VCaP (cell line): Measurements from ENCODE around the gene GAB1.
A peak's percentile ranks its signal among the peaks of the same experiment; 100 is the strongest.

Source experiments
- H3K27ac ChIP-seq: fragments of 450-650 bp; 2 replicates; pipeline ENCODE4 v1.5.1; 2017
- CTCF ChIP-seq: fragments of 450-650 bp; conservative IDR thresholded peaks from 2 replicates; pipeline ENCODE4 v1.5.1; 2017; ENCODE audit warnings: mild to moderate bottlenecking, moderate library complexity

GAB1 gene

GRCh38 chr4:143399113-143399949 lies 62.7 kb downstream of the GAB1 start:
- TF ChIP-seq CTCF: peak; percentile 73
- no peak overlapping the region for H3K27ac ChIP-seq

DNA sequence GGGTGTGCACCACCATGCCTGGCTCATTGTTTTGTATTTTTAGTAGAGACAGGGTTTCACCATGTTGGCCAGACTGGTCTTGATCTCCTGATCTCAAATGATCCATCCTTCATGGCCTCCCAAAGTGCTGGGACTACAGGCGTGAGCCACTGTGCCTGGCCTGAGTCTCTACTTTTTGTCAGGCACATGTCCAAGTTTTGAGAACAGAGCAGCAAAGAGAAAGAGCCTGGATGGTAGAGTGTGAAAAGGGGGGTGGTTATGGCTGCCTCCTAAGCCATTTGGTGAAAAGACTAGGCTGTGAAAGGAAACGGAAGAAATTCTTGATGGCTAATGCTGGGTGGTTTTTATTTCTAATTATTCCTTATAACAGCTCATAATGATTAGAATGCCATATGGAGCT lies 63.4 kb downstream of the GAB1 start:
- TF ChIP-seq CTCF: no peak
- no peak overlapping the region for H3K27ac ChIP-seq

DNA sequence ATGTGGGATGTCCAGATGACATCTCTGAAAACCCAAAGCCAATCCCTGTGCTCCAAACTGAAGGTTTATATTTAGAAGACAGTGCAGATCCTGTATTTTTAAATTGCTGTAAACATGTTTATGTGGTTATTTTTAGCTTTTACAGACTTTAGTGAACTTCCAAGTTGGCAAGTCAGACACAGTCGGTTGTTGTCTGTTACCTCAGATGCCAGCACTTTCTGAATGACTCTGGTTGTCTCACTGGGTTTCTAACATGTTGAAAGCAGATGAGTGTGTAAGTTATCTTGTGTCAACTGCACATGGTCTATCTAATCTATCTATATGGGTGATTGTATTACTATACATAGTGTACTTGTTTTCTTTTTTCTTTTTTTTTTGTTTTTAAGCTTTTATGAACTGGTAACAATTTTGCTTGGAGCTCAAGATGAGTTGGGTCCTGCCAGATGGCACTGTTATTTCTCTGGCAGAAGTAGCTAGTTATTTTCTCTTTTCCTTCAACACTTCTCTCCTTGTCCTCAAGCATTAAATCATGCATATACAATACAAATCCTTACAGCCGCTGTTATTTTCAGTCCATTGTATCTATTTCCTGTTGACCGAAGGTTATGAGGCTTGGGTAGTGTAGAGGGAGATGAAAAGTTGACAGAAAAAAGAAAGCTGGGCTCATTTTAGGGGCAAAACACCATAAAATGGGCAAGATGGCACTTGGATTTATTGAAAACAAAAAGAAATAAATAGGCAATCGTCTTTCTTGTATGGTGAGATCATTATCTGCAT lies 66.3 kb downstream of the GAB1 start:
- no peak overlapping the region for H3K27ac ChIP-seq

GRCh38 chr4:143403553-143403820 lies 66.8 kb downstream of the GAB1 start:
- TF ChIP-seq CTCF: no peak
- no peak overlapping the region for H3K27ac ChIP-seq

More for the DNA sequence above, 66.3 kb downstream of the GAB1 start:
- no peak for TF ChIP-seq CTCF

DNA sequence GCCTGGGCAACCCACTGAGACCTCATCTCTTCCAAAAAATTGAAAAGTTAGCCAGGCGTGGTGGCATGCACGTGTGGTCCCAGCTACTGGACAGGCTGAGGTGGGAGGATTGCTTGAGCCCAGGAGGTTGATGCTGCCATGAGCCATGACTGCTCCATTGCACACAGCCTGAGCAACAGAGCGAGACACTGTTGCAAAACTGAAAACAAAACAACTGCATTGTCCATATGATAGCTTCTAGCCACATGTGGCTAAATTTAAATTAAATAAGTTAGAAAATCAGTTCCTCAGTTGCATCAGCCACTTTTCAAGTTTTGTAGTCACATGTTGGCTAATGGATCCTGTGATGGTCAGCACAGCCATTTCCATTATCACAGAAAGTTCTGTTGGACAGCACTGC lies 67.9 kb downstream of the GAB1 start:
- H3K27ac ChIP-seq: no peak overlapping the region
- TF ChIP-seq CTCF: no peak

DNA sequence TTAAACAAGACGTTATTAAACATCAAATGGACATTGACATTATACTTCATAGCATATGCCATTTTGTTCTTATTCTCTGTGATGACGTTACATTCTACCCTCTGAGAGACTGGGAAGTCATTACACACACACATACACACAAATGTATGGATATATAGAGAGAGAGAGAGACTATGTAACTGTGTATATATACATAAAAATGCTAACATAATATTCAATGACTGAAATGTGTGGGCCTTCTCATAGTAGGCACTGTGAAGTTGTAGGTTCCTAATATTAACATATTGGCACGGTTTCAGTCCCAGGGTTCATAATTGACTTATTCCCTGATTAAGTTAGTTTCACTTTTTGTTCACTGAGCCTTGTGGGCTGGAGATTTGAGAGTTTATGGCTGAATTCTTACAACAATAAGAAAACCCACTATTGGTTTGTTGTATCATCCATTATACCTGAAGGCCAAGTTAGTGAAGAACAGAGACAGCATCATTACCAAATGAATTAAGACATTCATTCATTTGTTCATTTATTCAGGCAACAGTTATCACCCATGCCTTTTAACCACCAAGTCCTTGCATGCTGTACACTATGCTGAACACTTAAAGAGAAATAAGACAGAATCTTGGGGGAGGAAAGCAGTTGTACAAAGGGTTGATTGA lies 68.5 kb downstream of the GAB1 start:
- TF ChIP-seq CTCF: no peak
- H3K27ac ChIP-seq: no peak overlapping the region

- H3K27ac ChIP-seq: no peak overlapping the region
- TF ChIP-seq CTCF: no peak
Observed at GRCh38 chr4:143406523-143406922, 69.8 kb downstream of the GAB1 start.
